K562 (cell line): ENCODE data around the gene DLG4. TPM values are rescaled to one million over a fixed set of nuclear protein-coding genes. Genes with fewer than 3 reads are reported as not detected.

Source experiments
- CC2D1A ChIP-seq: fragments of 450-650 bp; IDR thresholded peaks from 2 replicates; pipeline ENCODE4 v1.6.1; 2017; ENCODE audit warnings: mild to moderate bottlenecking
- CREBBP ChIP-seq: IDR thresholded peaks from one replicate; pipeline ENCODE4 v1.6.1; 2012; ENCODE audit warnings: low read depth, mild to moderate bottlenecking, control low read depth, inconsistent platforms, low read length
- KLF6 ChIP-seq: fragments of 250-450 bp; sonication (Bioruptor Pico); IDR thresholded peaks from 2 replicates; pipeline ENCODE4 v1.4.0; 2020; ENCODE audit warnings: mild to moderate bottlenecking, moderate library complexity, borderline replicate concordance
- MAFG ChIP-seq: fragments of 450-650 bp; conservative IDR thresholded peaks from 2 replicates; pipeline ENCODE4 v1.6.1; 2016; ENCODE audit warnings: missing genetic modification characterization, missing compliant biosample characterization
- MAZ ChIP-seq, 2 experiments: fragments of 450-650 bp in 1 of 2; sonication (generic) in 1 of 2; formaldehyde crosslinking; IDR thresholded peaks in 1 of 2; conservative IDR thresholded peaks in 1 of 2; 2 replicates each; pipeline versions ENCODE4 v1.4.0 to v1.5.0; 2020; ENCODE audit warnings: mild to moderate bottlenecking in 1 of 2, missing genetic modification reagents in 1 of 2
- NRF1 ChIP-seq, 2 experiments: fragments of 450-650 bp; IDR thresholded peaks in 1 of 2; conservative IDR thresholded peaks in 1 of 2; 2 replicates each; pipeline ENCODE4 v1.6.1; 2014; ENCODE audit warnings: mild to moderate bottlenecking in 2 of 2
- PHF21A ChIP-seq: fragments of 450-650 bp; IDR thresholded peaks from 2 replicates; pipeline ENCODE4 v1.6.1; 2017; ENCODE audit warnings: low read depth, borderline replicate concordance
- PHTF2 ChIP-seq: fragments of 250-450 bp; sonication (Bioruptor Pico); IDR thresholded peaks from 2 replicates; pipeline ENCODE4 v1.5.0; 2021; ENCODE audit warnings: mild to moderate bottlenecking
- RBM39 ChIP-seq: fragments of 200-400 bp; formaldehyde crosslinking; optimal IDR thresholded peaks from 2 replicates; pipeline ENCODE3; 2018; ENCODE audit warnings: low read depth, low read length
- SRSF1 ChIP-seq: fragments of 200-400 bp; formaldehyde crosslinking; IDR thresholded peaks from 2 replicates; pipeline ENCODE4 v1.6.1; 2017; ENCODE audit warnings: mild to moderate bottlenecking, low read depth, low read length, moderate library complexity
- STAT5B ChIP-seq: fragments of 250-450 bp; sonication (Bioruptor Pico); IDR thresholded peaks from 2 replicates; pipeline ENCODE4 v1.8.0; 2021; ENCODE audit warnings: mild to moderate bottlenecking, inconsistent platforms
- TAF9B ChIP-seq: fragments of 450-650 bp; IDR thresholded peaks from 2 replicates; pipeline ENCODE4 v1.6.1; 2018; ENCODE audit warnings: mild to moderate bottlenecking; ENCODE audit not compliant: partially characterized antibody
- TCFL5 ChIP-seq: fragments of 250-450 bp; sonication (Bioruptor Pico); conservative IDR thresholded peaks from 2 replicates; pipeline ENCODE4 v1.6.1; 2021; ENCODE audit warnings: mild to moderate bottlenecking, moderate library complexity, matching md5 sums
- ZNF311 ChIP-seq: fragments of 250-450 bp; sonication (Bioruptor Pico); IDR thresholded peaks from 2 replicates; pipeline ENCODE4 v1.4.0; 2020; ENCODE audit warnings: mild to moderate bottlenecking, moderate library complexity
- ZSCAN32 ChIP-seq: fragments of 450-650 bp; formaldehyde crosslinking; IDR thresholded peaks from 2 replicates; pipeline ENCODE4 v1.4.0; 2020; ENCODE audit warnings: mild to moderate bottlenecking, moderate library complexity
- polyA plus RNA-seq, 8 experiments: library from polyadenylated mRNA; depleted of rRNA in 4 of 8; stranded (reverse) in 5 of 8; unstranded in 3 of 8; fragments of >200 nt; fragmentation: Nextera tagmentation in 2 of 8; fragmentation: Illumina TruSeq in 1 of 8; extraction: Ambion mirVana in 2 of 8; extraction: Trizol in 1 of 8; gene quantifications; 2 replicates each; pipeline versions ENCODE4 v1.2.1 to v1.2.3, GENCODE V29; 2011 to 2014; ENCODE audit warnings: inconsistent platforms in 1 of 8, missing spikeins in 1 of 8
- total RNA-seq, 7 experiments: library from RNA; depleted of rRNA in 6 of 7; stranded (reverse); fragments of >200 nt in 6 of 7; fragmentation: Illumina TruSeq in 2 of 7; extraction: Trizol in 2 of 7; gene quantifications; 2 replicates each; pipeline versions ENCODE4 v1.2.1 to v1.2.3, GENCODE V29; 2011 to 2021; ENCODE audit warnings: low replicate concordance in 1 of 7
- TF ChIP-seq, protein P1 (sequence below): fragments of 450-650 bp; formaldehyde crosslinking; IDR thresholded peaks from 2 replicates; pipeline ENCODE4 v1.4.0; 2020; ENCODE audit warnings: mild to moderate bottlenecking, moderate library complexity
- TF ChIP-seq, protein P2 (sequence below), 2 experiments: fragments of 450-650 bp in 1 of 2; sonication (generic) in 1 of 2; formaldehyde crosslinking in 1 of 2; IDR thresholded peaks in 1 of 2; conservative IDR thresholded peaks in 1 of 2; 2 replicates each; pipeline versions ENCODE4 v1.6.1 to v1.8.1; 2016 to 2023; ENCODE audit warnings: mild to moderate bottlenecking in 2 of 2, moderate library complexity in 2 of 2, inconsistent platforms in 1 of 2, missing genetic modification reagents in 1 of 2
- TF ChIP-seq, protein P3 (sequence below): sonication (generic); formaldehyde crosslinking; IDR thresholded peaks from 2 replicates; pipeline ENCODE4 v1.8.0; 2022; ENCODE audit warnings: mild to moderate bottlenecking, low read depth, missing genetic modification reagents
- TF ChIP-seq, protein P4 (sequence below): sonication (generic); formaldehyde crosslinking; IDR thresholded peaks from 2 replicates; pipeline ENCODE4 v1.8.0; 2022; ENCODE audit warnings: missing genetic modification reagents, mild to moderate bottlenecking, moderate library complexity, borderline replicate concordance
- TF ChIP-seq, protein P5 (sequence below): IDR thresholded peaks from 2 replicates; pipeline ENCODE4 v1.6.1; 2012; ENCODE audit warnings: low read depth, low read length, improper control_type of control experiment, borderline replicate concordance
- TF ChIP-seq, protein P6 (sequence below): fragments of 450-650 bp; formaldehyde crosslinking; IDR thresholded peaks from 2 replicates; pipeline ENCODE4 v1.4.0; 2020; ENCODE audit warnings: mild to moderate bottlenecking, moderate library complexity

DLG4 gene
- total and polyA plus RNA-seq, 9 of the 15 experiments (the other 6 are each of a cell fraction or from before 2014, with no cell fraction given), result 0.03 to 12.0 (median 4.1) TPM

DNA sequence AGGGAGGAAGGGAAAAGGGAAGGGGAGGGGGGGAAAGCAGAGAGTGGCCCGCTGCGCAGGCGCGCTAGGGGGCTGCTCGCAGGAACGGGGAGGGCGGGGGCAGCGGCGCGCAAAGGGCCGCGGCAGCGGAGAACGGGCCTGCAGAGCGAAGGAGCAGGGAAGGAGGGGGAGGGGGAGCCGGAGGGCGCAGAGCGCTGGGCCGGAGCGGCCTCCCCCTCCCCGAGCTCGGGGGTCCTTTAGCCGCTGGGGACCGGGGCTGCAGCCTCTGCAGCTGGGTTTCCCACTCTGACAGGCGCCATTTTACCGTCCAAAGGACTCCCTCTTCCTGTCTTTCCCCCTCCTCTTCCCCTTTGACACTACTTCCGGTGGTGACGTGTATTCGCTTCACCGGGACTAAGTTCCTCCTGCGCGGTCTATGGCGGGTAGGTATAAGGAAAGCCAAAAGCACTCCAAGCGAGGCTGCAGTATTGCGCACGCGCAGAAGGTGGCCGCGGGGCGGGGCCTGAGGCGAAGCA is 32.1 kb upstream of the DLG4 start, which contains the start of gene CTDNEP1 (continued):
- TF ChIP-seq, protein P1, sequence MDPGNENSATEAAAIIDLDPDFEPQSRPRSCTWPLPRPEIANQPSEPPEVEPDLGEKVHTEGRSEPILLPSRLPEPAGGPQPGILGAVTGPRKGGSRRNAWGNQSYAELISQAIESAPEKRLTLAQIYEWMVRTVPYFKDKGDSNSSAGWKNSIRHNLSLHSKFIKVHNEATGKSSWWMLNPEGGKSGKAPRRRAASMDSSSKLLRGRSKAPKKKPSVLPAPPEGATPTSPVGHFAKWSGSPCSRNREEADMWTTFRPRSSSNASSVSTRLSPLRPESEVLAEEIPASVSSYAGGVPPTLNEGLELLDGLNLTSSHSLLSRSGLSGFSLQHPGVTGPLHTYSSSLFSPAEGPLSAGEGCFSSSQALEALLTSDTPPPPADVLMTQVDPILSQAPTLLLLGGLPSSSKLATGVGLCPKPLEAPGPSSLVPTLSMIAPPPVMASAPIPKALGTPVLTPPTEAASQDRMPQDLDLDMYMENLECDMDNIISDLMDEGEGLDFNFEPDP (CRISPR knock-in tag), result no peak
- TF ChIP-seq TAF9B (peak; percentile 37), STAT5B (CRISPR knock-in tag) (no peak), ZSCAN32 (no peak), CC2D1A (no peak), SRSF1 (no peak), CREBBP (no peak), PHTF2 (CRISPR knock-in tag) (no peak), RBM39 (no peak), MAZ (CRISPR knock-in tag; conservative IDR thresholded peaks at IDR 0.05 in 1 of 2, IDR thresholded peaks at IDR 0.05 in 1 of 2) (peak; percentile 52 to 81; a peak in 3 of 4 replicates), NRF1 (conservative IDR thresholded peaks at IDR 0.05 in 1 of 2, IDR thresholded peaks at IDR 0.05 in 1 of 2) (peak; percentile 92 to 93), MAFG (no peak), KLF6 (CRISPR knock-in tag) (no peak), PHF21A (no peak), TCFL5 (CRISPR knock-in tag) (no peak), ZNF311 (no peak)
- TF ChIP-seq, protein P2, sequence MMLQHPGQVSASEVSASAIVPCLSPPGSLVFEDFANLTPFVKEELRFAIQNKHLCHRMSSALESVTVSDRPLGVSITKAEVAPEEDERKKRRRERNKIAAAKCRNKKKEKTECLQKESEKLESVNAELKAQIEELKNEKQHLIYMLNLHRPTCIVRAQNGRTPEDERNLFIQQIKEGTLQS (IDR thresholded peaks at IDR 0.05), result no peak
- TF ChIP-seq, protein P2 (CRISPR knock-in tag; conservative IDR thresholded peaks at IDR 0.05), result no peak
- TF ChIP-seq, protein P3, sequence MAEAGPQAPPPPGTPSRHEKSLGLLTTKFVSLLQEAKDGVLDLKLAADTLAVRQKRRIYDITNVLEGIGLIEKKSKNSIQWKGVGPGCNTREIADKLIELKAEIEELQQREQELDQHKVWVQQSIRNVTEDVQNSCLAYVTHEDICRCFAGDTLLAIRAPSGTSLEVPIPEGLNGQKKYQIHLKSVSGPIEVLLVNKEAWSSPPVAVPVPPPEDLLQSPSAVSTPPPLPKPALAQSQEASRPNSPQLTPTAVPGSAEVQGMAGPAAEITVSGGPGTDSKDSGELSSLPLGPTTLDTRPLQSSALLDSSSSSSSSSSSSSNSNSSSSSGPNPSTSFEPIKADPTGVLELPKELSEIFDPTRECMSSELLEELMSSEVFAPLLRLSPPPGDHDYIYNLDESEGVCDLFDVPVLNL (CRISPR knock-in tag), result no peak
- TF ChIP-seq, protein P4, sequence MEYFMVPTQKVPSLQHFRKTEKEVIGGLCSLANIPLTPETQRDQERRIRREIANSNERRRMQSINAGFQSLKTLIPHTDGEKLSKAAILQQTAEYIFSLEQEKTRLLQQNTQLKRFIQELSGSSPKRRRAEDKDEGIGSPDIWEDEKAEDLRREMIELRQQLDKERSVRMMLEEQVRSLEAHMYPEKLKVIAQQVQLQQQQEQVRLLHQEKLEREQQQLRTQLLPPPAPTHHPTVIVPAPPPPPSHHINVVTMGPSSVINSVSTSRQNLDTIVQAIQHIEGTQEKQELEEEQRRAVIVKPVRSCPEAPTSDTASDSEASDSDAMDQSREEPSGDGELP, result peak; percentile 55; the same call in 1 of the 2 replicates
- TF ChIP-seq, protein P5, sequence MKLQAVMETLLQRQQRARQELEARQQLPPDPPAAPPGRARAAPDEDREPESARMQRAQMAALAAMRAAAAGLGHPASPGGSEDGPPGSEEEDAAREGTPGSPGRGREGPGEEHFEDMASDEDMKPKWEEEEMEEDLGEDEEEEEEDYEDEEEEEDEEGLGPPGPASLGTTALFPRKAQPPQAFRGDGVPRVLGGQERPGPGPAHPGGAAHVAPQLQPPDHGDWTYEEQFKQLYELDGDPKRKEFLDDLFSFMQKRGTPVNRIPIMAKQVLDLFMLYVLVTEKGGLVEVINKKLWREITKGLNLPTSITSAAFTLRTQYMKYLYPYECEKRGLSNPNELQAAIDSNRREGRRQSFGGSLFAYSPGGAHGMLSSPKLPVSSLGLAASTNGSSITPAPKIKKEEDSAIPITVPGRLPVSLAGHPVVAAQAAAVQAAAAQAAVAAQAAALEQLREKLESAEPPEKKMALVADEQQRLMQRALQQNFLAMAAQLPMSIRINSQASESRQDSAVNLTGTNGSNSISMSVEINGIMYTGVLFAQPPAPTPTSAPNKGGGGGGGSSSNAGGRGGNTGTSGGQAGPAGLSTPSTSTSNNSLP, result no peak; the same call in 1 of the 2 replicates
- TF ChIP-seq, protein P6, sequence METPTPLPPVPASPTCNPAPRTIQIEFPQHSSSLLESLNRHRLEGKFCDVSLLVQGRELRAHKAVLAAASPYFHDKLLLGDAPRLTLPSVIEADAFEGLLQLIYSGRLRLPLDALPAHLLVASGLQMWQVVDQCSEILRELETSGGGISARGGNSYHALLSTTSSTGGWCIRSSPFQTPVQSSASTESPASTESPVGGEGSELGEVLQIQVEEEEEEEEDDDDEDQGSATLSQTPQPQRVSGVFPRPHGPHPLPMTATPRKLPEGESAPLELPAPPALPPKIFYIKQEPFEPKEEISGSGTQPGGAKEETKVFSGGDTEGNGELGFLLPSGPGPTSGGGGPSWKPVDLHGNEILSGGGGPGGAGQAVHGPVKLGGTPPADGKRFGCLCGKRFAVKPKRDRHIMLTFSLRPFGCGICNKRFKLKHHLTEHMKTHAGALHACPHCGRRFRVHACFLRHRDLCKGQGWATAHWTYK (CRISPR knock-in tag), result no peak
